HG02973 (cell line): Measurements from ENCODE around the gene HGF.
"Not testable (repeated sequence)": the region's sequence is repeated elsewhere in the genome, so short reads cannot be mapped to it uniquely, and the experiment has no call there.

Experiments used
- ATAC-seq: cut with Tn5 transposase; IDR thresholded peaks from one replicate; pipeline ENCODE4 v1.9.1; 2021; ENCODE audit warnings: moderate library complexity; ENCODE audit not compliant: unreplicated experiment

Gene HGF

GRCh38 chr7:81725003-81725811 lies 44.6 kb downstream of the HGF start:
- ATAC-seq: no peak

GRCh38 chr7:81722250-81722649 lies 47.6 kb downstream of the HGF start:
- ATAC-seq: not testable (repeated sequence)

GRCh38 chr7:81721437-81721836 lies 48.4 kb downstream of the HGF start:
- no peak for ATAC-seq

- ATAC-seq: no peak
These were observed 50.0 kb downstream of the HGF start for GRCh38 chr7:81719865-81720264.

- no peak for ATAC-seq
These were observed 53.8 kb downstream of the HGF start for GRCh38 chr7:81715984-81716588.

GRCh38 chr7:81714306-81714705 lies 55.5 kb downstream of the HGF start:
- no peak for ATAC-seq

- no peak for ATAC-seq
These were observed 59.1 kb downstream of the HGF start for GRCh38 chr7:81710751-81711150.

GRCh38 chr7:81709836-81710235 lies 60.0 kb downstream of the HGF start:
- no peak for ATAC-seq

- ATAC-seq: no peak
These were observed 61.9 kb downstream of the HGF start for GRCh38 chr7:81707966-81708365.

GRCh38 chr7:81707196-81707595 lies 62.7 kb downstream of the HGF start:
- ATAC-seq: no peak

GRCh38 chr7:81705206-81705605 lies 64.6 kb downstream of the HGF start:
- ATAC-seq: no peak

GRCh38 chr7:81704595-81704994 lies 65.3 kb downstream of the HGF start:
- ATAC-seq: no peak

- no peak for ATAC-seq
These were observed 70.9 kb downstream of the HGF start for GRCh38 chr7:81698965-81699364.

GRCh38 chr7:81694711-81695110 lies 75.1 kb downstream of the HGF start:
- no peak for ATAC-seq

GRCh38 chr7:81693894-81694293 lies 76.0 kb downstream of the HGF start:
- no peak for ATAC-seq

GRCh38 chr7:81693080-81693479 lies 76.8 kb downstream of the HGF start:
- ATAC-seq: no peak

GRCh38 chr7:81692146-81692905 lies 77.5 kb downstream of the HGF start:
- ATAC-seq: no peak

- ATAC-seq: no peak
These were observed 78.5 kb downstream of the HGF start for GRCh38 chr7:81691199-81691821.

GRCh38 chr7:81690688-81691087 lies 79.2 kb downstream of the HGF start:
- ATAC-seq: no peak

GRCh38 chr7:81690251-81690650 lies 79.6 kb downstream of the HGF start:
- ATAC-seq: no peak

GRCh38 chr7:81688622-81689411 lies 81.0 kb downstream of the HGF start:
- no peak for ATAC-seq
